ENCODE results near the gene CASK. TPM values are rescaled to one million over a fixed set of nuclear protein-coding genes. Genes with fewer than 3 reads are reported as not detected.

Gene CASK
- total RNA-seq, 1 donor, result 55.4 TPM

DNA sequence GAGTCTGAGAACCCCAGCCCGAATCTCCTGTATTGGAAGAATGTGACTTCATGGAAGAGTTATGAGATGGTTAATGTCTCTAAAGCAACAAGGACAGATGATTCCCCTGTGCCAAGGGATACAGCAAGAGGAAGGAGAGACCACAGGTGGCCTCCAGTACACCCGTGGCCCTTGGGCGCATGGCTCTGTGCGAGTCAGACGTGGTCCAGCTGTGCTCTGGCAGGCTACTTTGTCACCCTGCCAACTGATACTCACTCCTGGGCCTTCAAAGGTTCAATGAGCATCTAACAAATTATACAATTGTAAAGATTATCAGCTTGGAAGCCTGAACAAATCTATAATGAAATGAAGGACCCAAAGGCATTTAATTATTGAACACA, 404.5 kb downstream of the CASK start:
- no peaks in the 10 kb centered on the region for H3K79me2 ChIP-seq (ENCODE audit: insufficient read depth, low read length)
- no peak for DNase-seq (ENCODE audit: insufficient read length, low spot score, missing footprints)
- no peak overlapping the region for H2AFZ ChIP-seq (ENCODE audit: low read length)
- TF ChIP-seq, protein P1, sequence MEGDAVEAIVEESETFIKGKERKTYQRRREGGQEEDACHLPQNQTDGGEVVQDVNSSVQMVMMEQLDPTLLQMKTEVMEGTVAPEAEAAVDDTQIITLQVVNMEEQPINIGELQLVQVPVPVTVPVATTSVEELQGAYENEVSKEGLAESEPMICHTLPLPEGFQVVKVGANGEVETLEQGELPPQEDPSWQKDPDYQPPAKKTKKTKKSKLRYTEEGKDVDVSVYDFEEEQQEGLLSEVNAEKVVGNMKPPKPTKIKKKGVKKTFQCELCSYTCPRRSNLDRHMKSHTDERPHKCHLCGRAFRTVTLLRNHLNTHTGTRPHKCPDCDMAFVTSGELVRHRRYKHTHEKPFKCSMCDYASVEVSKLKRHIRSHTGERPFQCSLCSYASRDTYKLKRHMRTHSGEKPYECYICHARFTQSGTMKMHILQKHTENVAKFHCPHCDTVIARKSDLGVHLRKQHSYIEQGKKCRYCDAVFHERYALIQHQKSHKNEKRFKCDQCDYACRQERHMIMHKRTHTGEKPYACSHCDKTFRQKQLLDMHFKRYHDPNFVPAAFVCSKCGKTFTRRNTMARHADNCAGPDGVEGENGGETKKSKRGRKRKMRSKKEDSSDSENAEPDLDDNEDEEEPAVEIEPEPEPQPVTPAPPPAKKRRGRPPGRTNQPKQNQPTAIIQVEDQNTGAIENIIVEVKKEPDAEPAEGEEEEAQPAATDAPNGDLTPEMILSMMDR (IDR thresholded peaks at IDR 0.05; ENCODE audit: extremely low read depth, low read depth, low read length), result no peak
- H3K27ac ChIP-seq (ENCODE audit: low read depth, low read length), result no peak overlapping the region
- no peak overlapping the region for H3K4me3 ChIP-seq (ENCODE audit: insufficient read depth, low read length)
- H3K4me2 ChIP-seq (ENCODE audit: insufficient read depth, low read length), result no peak overlapping the region
- no peaks in the 10 kb centered on the region for H4K20me1 ChIP-seq (ENCODE audit: insufficient read depth, low read length)
- no peaks in the 10 kb centered on the region for H3K36me3 ChIP-seq (ENCODE audit: insufficient read depth, low read length)
- no peaks in the 10 kb centered on the region for H3K9me3 ChIP-seq (ENCODE audit: low read depth, low read length)
- H3K4me1 ChIP-seq (ENCODE audit: insufficient read depth, low read length), result no peaks in the 10 kb centered on the region
- peaks cover 21% of the 10 kb centered on the region for H3K27me3 ChIP-seq (ENCODE audit: insufficient read depth, low read length)

DNA sequence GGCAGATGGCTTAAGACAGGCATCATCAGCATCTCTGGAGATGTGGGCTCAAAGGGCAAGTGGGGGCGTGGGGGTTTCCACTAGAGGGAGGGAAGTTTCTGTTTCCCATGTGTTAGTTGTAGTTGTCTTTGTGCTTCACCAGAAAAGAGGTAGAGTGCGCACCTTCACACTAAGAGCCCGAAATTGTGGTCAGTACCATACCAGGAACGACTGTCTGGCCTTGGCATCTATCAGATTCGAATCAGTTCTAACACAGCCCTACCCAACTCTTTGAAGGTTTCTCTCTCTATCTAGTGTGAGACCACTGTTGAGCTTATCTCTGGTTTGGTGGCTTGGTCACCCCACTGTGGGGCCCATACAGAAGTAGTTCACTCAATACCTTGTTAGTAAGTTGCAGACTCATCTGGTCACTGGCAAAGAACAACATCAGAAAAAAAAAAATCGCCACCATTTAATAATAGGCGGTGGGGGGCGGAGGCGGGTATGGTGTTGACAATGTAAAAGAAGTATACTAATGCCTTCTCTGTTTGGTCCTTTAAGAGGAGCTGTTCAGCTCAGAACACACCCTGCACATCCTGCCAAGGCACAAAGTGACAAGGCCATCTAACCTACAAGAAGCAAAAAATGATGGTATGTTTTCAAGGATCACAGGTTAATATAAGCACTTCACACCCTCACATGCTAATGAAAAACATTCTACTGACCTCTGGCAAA, 405.1 kb downstream of the CASK start:
- Histone ChIP-seq H3K79me2 (ENCODE audit: insufficient read depth, low read length) (no peaks in the 10 kb centered on the region), H3K4me3 (ENCODE audit: insufficient read depth, low read length) (no peak overlapping the region), H3K36me3 (ENCODE audit: insufficient read depth, low read length) (no peaks in the 10 kb centered on the region), H4K20me1 (ENCODE audit: insufficient read depth, low read length) (no peaks in the 10 kb centered on the region), H3K27me3 (ENCODE audit: insufficient read depth, low read length) (peaks cover 19% of the 10 kb centered on the region), H3K4me2 (ENCODE audit: insufficient read depth, low read length) (no peak overlapping the region), H2AFZ (ENCODE audit: low read length) (no peak overlapping the region), H3K9me3 (ENCODE audit: low read depth, low read length) (no peaks in the 10 kb centered on the region), H3K4me1 (ENCODE audit: insufficient read depth, low read length) (no peaks in the 10 kb centered on the region), H3K27ac (ENCODE audit: low read depth, low read length) (no peak overlapping the region)
- DNase-seq (ENCODE audit: insufficient read length, low spot score, missing footprints), result peak; percentile 37
- TF ChIP-seq, protein P1 (IDR thresholded peaks at IDR 0.05; ENCODE audit: extremely low read depth, low read depth, low read length), result no peak

DNA sequence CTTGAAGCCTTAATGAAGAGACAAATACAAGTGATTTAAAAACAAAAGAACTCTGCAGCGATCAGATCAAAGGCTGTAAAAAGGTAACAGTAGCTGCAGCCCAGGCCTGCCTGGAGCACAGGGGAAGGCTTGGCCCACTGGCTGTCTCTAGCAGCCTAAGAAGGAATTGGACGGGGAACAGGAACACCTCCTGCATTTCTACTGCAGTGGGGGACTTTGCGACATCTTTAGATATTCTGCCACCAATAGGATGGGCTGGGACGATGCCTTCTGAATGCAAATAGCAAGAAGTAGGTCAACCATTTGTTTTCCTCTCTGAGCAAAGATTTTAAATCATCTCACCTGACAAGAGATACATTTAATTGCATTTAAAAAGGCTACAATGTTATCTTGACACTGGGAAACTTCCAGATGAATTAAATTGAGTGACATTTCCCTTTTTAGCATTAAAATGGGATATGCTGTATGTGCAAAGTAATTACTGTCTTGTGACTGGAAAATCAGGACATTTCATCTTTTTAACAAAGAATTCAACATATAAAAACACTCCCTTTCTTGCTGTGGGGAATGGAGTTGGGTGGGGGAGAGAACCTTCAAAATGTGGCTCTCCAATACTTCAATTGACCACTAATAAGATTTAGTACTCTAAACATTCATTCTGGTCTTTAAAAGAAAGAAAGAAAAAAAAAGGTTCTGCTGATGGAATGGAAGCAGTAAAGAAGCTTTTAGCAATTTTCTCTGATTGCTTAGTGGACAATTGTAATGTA, 406.2 kb downstream of the CASK start:
- Histone ChIP-seq H3K79me2 (ENCODE audit: insufficient read depth, low read length) (no peaks in the 10 kb centered on the region), H3K36me3 (ENCODE audit: insufficient read depth, low read length) (no peaks in the 10 kb centered on the region), H4K20me1 (ENCODE audit: insufficient read depth, low read length) (no peaks in the 10 kb centered on the region), H3K4me1 (ENCODE audit: insufficient read depth, low read length) (no peaks in the 10 kb centered on the region), H3K4me2 (ENCODE audit: insufficient read depth, low read length) (no peak overlapping the region), H2AFZ (ENCODE audit: low read length) (no peak overlapping the region), H3K4me3 (ENCODE audit: insufficient read depth, low read length) (no peak overlapping the region), H3K9me3 (ENCODE audit: low read depth, low read length) (no peaks in the 10 kb centered on the region), H3K27me3 (ENCODE audit: insufficient read depth, low read length) (peaks cover 18% of the 10 kb centered on the region), H3K27ac (ENCODE audit: low read depth, low read length) (no peak overlapping the region)
- DNase-seq (ENCODE audit: insufficient read length, low spot score, missing footprints), result no peak
- TF ChIP-seq, protein P1 (IDR thresholded peaks at IDR 0.05; ENCODE audit: extremely low read depth, low read depth, low read length), result no peak

DNA sequence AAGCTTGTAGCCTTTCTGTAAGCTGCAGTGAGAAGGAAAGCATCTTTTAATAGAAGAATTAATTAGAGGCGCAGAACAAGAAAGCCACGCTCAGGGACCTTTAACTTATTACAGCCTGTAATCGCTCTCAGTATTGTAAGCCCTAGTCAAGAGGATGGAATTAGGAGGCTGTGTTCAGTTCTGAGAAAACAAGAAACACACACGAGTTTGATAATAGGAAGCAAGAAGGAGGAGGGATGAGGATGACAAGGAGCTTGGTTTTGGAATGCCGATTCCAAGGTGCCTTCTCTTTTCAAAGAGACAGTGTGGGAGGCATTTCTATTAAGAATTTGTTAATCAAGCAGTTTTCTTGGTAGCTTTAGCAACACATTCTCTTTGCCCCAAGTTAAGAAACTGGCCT, 406.9 kb downstream of the CASK start:
- no peaks in the 10 kb centered on the region for H3K9me3 ChIP-seq (ENCODE audit: low read depth, low read length)
- peaks cover 14% of the 10 kb centered on the region for H3K27me3 ChIP-seq (ENCODE audit: insufficient read depth, low read length)
- H3K4me1 ChIP-seq (ENCODE audit: insufficient read depth, low read length), result no peaks in the 10 kb centered on the region
- no peaks in the 10 kb centered on the region for H4K20me1 ChIP-seq (ENCODE audit: insufficient read depth, low read length)
- H3K36me3 ChIP-seq (ENCODE audit: insufficient read depth, low read length), result no peaks in the 10 kb centered on the region
- no peak overlapping the region for H3K4me3 ChIP-seq (ENCODE audit: insufficient read depth, low read length)
- DNase-seq (ENCODE audit: insufficient read length, low spot score, missing footprints), result no peak
- no peak overlapping the region for H3K4me2 ChIP-seq (ENCODE audit: insufficient read depth, low read length)
- TF ChIP-seq, protein P1 (IDR thresholded peaks at IDR 0.05; ENCODE audit: extremely low read depth, low read depth, low read length), result no peak
- no peaks in the 10 kb centered on the region for H3K79me2 ChIP-seq (ENCODE audit: insufficient read depth, low read length)
- no peak overlapping the region for H2AFZ ChIP-seq (ENCODE audit: low read length)
- no peak overlapping the region for H3K27ac ChIP-seq (ENCODE audit: low read depth, low read length)

Data from osteoblast (primary cell).